HG03025 (cell line): ENCODE data around the gene PNPLA2.

Experiments used
- ATAC-seq: cut with Tn5 transposase; IDR thresholded peaks from one replicate; pipeline ENCODE4 v1.9.1; 2021; ENCODE audit warnings: mild to moderate bottlenecking, moderate library complexity; ENCODE audit not compliant: unreplicated experiment, low FRiP score

PNPLA2 gene

DNA sequence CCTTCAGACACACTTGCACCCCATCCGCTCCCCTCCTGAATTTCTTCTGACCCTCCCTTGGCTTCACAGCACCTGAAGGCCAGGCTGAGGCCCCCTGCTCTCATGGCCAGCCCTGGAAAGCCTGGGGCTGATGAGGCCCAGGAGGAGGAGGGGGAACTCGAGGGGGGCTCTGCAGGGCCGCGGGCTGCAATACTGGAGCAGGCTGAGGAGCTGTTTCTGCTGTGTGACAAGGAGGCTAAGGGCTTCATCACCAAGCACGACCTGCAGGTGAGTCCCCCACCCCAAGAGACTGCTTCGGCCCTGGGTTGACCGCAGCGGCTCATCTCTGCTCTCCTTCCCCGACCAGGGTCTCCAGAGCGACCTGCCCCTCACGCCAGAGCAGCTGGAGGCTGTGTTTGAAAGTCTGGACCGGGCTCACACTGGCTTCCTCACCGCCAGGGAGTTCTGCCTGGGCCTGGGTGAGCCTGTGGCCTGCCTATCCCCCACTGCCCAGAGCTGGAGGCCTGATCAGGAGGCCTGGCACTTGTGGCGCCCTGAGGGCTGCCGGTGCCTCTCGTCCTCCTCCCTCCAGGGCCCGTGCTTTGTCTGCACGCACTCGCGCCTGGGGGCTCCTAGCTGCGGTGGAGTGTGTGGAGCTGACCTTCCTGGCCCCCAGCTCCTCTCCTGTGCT is 9.9 kb downstream of the PNPLA2 start:
- no peak for ATAC-seq

DNA sequence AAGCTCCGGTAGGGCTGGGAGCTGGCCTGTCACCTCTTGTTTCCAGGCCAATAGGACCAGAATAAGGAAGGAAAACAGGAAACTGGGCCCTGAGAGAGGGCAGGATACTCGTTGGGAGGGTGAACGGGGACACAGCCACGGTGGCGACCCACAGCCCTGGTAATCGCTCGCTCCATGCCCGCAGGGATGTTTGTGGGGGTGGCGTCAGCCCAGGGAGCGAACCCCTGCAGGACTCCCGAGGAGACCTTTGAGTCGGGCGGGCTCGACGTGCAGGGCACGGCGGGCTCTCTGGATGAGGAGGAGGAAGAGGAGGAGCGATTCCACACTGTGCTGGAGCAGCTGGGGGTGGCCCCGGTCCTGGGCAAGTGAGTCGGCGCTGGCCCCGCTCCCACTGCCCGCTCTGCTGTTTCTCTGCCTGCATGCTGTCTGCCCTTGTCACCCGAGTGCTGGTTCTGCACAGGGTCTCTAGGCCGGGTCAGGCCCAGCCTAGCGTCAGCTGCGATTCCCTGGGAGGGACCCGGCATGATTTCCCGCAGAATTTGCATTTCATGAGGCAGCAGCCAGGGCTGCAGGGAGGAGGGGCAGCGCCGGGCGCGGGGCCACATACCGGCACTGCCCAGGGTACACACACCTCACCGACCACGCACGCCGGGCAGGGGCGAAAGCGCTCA is 10.6 kb downstream of the PNPLA2 start:
- no peak for ATAC-seq

GRCh38 chr11:829847-830294 is 11.2 kb downstream of the PNPLA2 start:
- no peak for ATAC-seq

DNA sequence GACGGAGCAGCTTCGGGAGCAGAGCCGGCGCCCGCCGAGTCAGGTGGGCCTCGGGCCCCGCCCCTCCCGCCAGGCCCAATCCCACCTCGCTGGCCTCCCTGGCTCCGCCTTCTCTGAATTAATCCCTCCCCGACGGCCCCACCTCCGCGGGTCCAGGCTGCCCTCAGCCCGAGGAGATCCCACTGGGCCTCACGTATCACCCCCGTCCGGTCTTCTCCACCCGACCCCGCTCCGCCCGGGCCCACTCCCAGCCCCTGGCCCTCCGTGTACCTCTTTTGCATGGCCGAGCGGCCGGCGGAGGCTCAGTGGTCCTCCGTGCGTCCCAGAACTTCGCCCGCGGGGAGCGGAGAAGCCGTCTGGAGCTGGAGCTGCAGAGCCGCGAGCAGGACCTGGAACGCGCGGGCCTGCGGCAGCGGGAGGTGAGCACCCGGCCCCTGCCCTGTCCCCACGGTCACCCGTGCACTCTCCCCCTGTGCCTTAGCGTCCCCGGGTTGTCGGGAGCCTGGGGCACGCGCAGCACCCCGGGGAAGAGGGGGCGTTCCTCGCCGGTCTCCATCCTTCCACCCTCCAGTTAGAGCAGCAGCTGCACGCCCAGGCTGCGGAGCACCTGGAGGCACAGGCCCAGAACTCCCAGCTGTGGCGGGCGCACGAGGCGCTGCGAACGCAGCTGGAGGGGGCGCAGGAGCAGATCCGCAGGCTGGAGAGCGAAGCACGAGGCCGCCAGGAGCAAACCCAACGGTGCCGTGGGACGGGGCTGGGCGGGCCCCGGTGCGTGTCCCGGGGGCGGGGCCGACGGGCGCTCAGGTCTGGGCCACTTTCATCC is 11.8 kb downstream of the PNPLA2 start:
- ATAC-seq, result no peak

GRCh38 chr11:831118-831864 is 12.6 kb downstream of the PNPLA2 start:
- ATAC-seq, result no peak

DNA sequence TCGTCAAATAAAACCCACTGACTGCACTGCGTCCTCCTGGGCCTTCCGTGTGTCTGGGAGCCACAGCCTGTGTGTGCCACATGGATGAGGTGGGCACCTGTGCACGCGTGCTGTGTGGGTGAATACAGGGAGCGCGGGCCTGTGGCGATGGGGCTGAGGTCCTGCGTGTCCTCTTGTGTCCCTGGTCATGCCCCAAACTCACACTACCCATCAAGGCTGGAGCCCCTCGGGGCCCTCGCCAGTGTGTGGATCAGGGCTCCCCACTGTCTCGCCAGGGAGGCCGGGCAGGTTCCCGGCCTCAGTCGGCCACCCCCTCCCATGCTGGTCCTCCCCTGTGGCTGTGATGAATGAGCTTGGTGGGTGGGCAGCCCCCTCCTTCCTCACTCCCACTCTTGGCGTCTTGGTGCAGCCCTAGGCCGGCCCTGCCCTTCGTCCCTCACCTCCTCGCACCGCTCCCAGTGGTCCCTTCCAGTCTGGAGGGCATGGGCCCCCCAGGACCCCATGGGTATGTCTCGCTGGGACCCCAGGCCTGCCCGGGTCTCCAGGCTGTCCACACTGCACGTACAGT is 13.3 kb downstream of the PNPLA2 start:
- no peak for ATAC-seq

GRCh38 chr11:832529-833113 is 13.9 kb downstream of the PNPLA2 start, which contains the start of gene CD151:
TSS of gene CD151 (plus strand) at chr11:832952. CDS start at chr11:836070, 3,118 bp downstream.
- ATAC-seq, result no peak

GRCh38 chr11:833114-833791 is 14.5 kb downstream of the PNPLA2 start:
- no peak for ATAC-seq

GRCh38 chr11:833849-834311 is 15.2 kb downstream of the PNPLA2 start:
- no peak for ATAC-seq

GRCh38 chr11:834371-835316 is 15.9 kb downstream of the PNPLA2 start:
- no peak for ATAC-seq

DNA sequence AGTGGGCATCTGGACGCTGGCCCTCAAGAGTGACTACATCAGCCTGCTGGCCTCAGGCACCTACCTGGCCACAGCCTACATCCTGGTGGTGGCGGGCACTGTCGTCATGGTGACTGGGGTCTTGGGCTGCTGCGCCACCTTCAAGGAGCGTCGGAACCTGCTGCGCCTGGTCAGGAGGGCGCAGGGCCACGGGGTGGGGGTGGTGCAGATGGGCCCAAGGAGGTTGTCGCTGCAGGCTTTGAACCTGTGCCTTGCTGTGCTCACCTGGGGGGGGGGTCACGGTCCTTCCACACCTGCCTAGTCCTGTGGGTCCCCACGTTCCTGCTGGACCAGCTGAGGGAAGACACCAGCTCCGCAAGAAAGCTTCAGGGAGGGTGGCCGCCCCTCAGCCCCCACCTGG is 17.6 kb downstream of the PNPLA2 start:
- no peak for ATAC-seq

DNA sequence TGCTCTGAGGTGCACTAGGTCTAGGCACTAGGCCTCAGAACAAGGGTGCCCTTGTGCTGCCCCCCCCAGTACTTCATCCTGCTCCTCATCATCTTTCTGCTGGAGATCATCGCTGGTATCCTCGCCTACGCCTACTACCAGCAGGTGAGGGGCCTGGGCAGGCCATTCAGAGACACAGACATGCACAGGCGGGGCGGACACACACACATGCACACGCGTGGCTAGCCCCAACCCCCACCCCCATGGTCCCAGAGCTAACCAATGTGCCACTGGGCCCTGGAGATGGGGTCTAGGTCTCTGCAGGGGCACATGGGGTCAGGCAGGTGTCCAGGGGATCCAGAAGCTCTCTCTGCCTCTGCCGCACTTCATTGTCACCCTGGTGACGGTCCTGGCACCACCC is 18.0 kb downstream of the PNPLA2 start:
- no peak for ATAC-seq

DNA sequence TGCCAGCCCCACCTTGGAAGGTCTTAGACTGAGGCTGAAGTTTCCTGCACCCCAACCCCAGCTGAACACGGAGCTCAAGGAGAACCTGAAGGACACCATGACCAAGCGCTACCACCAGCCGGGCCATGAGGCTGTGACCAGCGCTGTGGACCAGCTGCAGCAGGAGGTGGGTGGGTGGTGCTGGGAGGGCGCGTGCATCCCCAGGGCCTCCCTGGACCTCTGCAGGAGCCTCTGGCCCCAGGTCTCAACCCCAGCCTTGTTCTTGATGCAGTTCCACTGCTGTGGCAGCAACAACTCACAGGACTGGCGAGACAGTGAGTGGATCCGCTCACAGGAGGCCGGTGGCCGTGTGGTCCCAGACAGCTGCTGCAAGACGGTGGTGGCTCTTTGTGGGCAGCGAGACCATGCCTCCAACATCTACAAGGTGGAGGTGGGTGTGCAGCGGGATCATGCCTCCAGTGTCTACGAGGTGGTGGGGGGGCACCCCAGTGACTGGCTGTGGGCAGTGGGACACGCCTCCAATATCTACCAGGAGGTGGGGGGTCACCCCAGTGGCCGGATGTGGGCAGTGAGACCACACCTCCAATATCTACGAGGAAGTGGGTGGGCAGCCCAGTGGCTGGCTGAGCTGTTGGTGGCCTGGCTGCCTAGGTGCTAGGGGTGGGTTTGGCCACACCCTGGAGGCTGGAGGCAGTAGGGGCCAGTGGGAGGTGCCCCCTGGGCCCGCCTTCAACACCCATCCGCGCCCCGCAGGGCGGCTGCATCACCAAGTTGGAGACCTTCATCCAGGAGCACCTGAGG is 18.7 kb downstream of the PNPLA2 start:
- ATAC-seq, result no peak

DNA sequence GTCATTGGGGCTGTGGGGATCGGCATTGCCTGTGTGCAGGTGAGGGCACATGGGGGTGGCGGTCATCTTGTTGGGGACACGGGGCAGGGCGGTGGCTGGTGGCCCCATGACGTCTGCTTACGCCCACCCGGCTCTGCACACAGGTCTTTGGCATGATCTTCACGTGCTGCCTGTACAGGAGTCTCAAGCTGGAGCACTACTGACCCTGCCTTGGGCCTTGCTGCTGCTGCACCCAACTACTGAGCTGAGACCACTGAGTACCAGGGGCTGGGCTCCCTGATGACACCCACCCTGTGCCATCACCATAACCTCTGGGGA is 19.2 kb downstream of the PNPLA2 start:
- ATAC-seq, result no peak

DNA sequence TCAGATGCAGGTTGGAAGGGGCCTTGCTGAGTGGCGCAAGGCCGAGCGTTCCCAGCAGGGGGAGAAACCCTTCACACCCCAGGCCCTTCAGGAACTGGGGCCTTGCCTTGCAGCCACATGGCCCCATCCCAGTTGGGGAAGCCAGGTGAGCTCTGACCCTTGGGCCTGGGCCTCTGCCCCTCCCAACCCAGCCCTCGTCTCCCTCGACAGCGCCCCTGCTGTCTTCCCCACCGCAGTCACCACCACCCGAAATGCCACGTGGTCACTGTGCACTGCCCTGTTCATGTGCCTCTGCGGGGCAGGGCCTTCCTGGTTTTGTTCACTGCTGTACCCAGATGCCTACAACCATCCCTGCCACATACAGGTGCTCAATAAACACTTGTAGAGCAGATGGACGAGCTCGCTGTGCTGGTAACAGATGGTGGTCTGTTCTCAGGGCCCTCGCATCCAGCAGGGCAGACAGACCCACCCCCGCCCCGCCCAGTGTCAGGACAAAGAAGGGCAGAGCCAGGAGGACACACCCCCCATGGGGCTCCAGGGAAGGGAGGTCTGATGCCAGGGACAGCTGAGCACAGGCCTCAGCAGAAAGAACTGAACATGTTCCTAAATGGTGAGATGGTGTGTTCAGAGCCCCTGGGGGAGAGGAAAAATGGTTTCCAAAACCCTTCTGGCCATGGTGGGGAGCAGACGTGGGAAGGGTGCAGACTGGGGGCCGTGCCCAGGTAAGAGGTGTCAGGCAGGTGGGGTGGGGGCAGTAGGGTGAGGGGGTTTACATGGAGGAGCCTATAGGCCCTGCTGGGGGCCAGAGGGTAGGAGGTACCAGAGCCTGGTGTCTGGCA is 19.9 kb downstream of the PNPLA2 start:
- ATAC-seq, result no peak

GRCh38 chr11:839280-839623 is 20.5 kb downstream of the PNPLA2 start:
- ATAC-seq, result no peak
